GM12892 (cell line): ENCODE measurements around the gene MOB3B.

ENCODE experiments used
- POLR2A ChIP-seq: IDR thresholded peaks from 2 replicates; pipeline ENCODE4 v1.6.1; 2011; ENCODE audit warnings: low read depth, low read length, control low read depth
- POLR2AphosphoS5 ChIP-seq: IDR thresholded peaks from 2 replicates; pipeline ENCODE4 v1.6.1; 2011; ENCODE audit warnings: low read depth, low read length, control low read depth
- TAF1 ChIP-seq: IDR thresholded peaks from 2 replicates; pipeline ENCODE4 v1.6.1; 2011; ENCODE audit warnings: low read depth, mild to moderate bottlenecking, control low read depth, low read length, borderline replicate concordance

GRCh38 chr9:27340961-27341511 is 188.6 kb downstream of the MOB3B start:
- TF ChIP-seq TAF1 = no peak
- TF ChIP-seq POLR2A = no peak
- TF ChIP-seq POLR2AphosphoS5 = no peak
